ENCODE measurements around the gene SIGLEC5. TPM values are rescaled to one million over a fixed set of nuclear protein-coding genes. Genes with fewer than 3 reads are reported as not detected.

The SIGLEC5 gene
- total and polyA plus RNA-seq, 2 experiments from 2014 or later: not detected

DNA sequence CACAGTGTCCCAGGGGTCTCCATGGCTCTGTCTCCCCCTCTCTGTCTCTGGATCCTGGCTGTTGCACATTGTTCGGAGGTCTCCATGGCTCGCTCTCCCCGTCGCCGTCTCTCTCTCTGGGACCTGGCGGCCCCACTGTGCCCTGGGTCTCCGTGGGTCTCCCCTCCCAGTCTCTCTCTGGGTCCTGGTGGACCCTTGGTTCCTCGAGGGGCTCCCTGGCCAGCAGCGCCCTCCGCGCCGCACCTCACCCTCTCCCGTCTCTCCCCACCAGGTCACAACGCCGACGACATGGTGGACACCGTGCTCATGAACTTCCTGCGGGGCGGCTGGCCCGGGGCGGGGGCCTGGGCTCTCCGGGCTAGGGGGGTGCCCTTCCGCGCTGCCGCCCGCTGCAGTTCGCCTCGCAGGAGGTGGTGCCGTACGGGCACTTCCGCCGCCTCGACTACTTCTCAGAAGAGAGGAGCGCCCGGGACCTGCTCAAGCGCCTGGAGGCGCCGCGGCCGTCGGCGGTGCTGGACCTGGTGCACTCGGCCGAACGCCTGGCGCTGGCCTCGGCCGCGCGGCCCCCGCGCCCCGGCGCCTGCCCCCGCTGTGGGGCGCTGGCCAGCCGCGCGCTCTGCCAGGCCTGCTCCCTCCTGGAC, 29.1 kb downstream of the SIGLEC5 start:
- DNase-seq (ENCODE audit: low spot score) (peak; percentile 67), ATAC-seq (peak; percentile 82)
- Mint-ChIP-seq H3K36me3 (ENCODE audit: low read depth) (peaks cover 11% of the 10 kb centered on the region), H3K4me3 (no peak overlapping the region), H3K4me1 (no peaks in the 10 kb centered on the region), H3K9me3 (peaks cover 79% of the 10 kb centered on the region), H3K27ac (no peak overlapping the region), H3K27me3 (ENCODE audit: insufficient read depth, low read depth, poor library complexity) (peaks cover 13% of the 10 kb centered on the region)
- Histone ChIP-seq H2AFZ (peak overlapping the region; percentile 93), H3K79me2 (replicated peaks; ENCODE audit: insufficient read depth) (no peaks in the 10 kb centered on the region), H3F3A (replicated peaks; ENCODE audit: low read depth) (no peaks in the 10 kb centered on the region), H3K4me1 (ENCODE audit: insufficient read depth) (no peaks in the 10 kb centered on the region; the same call in 1 of the 2 replicates), H3K9me2 (ENCODE audit: insufficient read depth) (no peaks in the 10 kb centered on the region), H3K4me2 (peak overlapping the region; percentile 75), H3K4me3 (peak overlapping the region; percentile 55; the same call in 1 of the 2 replicates), H3K36me3 (ENCODE audit: insufficient read depth) (no peaks in the 10 kb centered on the region), H3K27ac (ENCODE audit: low read depth) (no peak overlapping the region), H3K27me3 (ENCODE audit: insufficient read depth) (peaks cover 34% of the 10 kb centered on the region), H4K20me1 (replicated peaks; ENCODE audit: insufficient read depth) (no peaks in the 10 kb centered on the region)
- TF ChIP-seq, protein P1, sequence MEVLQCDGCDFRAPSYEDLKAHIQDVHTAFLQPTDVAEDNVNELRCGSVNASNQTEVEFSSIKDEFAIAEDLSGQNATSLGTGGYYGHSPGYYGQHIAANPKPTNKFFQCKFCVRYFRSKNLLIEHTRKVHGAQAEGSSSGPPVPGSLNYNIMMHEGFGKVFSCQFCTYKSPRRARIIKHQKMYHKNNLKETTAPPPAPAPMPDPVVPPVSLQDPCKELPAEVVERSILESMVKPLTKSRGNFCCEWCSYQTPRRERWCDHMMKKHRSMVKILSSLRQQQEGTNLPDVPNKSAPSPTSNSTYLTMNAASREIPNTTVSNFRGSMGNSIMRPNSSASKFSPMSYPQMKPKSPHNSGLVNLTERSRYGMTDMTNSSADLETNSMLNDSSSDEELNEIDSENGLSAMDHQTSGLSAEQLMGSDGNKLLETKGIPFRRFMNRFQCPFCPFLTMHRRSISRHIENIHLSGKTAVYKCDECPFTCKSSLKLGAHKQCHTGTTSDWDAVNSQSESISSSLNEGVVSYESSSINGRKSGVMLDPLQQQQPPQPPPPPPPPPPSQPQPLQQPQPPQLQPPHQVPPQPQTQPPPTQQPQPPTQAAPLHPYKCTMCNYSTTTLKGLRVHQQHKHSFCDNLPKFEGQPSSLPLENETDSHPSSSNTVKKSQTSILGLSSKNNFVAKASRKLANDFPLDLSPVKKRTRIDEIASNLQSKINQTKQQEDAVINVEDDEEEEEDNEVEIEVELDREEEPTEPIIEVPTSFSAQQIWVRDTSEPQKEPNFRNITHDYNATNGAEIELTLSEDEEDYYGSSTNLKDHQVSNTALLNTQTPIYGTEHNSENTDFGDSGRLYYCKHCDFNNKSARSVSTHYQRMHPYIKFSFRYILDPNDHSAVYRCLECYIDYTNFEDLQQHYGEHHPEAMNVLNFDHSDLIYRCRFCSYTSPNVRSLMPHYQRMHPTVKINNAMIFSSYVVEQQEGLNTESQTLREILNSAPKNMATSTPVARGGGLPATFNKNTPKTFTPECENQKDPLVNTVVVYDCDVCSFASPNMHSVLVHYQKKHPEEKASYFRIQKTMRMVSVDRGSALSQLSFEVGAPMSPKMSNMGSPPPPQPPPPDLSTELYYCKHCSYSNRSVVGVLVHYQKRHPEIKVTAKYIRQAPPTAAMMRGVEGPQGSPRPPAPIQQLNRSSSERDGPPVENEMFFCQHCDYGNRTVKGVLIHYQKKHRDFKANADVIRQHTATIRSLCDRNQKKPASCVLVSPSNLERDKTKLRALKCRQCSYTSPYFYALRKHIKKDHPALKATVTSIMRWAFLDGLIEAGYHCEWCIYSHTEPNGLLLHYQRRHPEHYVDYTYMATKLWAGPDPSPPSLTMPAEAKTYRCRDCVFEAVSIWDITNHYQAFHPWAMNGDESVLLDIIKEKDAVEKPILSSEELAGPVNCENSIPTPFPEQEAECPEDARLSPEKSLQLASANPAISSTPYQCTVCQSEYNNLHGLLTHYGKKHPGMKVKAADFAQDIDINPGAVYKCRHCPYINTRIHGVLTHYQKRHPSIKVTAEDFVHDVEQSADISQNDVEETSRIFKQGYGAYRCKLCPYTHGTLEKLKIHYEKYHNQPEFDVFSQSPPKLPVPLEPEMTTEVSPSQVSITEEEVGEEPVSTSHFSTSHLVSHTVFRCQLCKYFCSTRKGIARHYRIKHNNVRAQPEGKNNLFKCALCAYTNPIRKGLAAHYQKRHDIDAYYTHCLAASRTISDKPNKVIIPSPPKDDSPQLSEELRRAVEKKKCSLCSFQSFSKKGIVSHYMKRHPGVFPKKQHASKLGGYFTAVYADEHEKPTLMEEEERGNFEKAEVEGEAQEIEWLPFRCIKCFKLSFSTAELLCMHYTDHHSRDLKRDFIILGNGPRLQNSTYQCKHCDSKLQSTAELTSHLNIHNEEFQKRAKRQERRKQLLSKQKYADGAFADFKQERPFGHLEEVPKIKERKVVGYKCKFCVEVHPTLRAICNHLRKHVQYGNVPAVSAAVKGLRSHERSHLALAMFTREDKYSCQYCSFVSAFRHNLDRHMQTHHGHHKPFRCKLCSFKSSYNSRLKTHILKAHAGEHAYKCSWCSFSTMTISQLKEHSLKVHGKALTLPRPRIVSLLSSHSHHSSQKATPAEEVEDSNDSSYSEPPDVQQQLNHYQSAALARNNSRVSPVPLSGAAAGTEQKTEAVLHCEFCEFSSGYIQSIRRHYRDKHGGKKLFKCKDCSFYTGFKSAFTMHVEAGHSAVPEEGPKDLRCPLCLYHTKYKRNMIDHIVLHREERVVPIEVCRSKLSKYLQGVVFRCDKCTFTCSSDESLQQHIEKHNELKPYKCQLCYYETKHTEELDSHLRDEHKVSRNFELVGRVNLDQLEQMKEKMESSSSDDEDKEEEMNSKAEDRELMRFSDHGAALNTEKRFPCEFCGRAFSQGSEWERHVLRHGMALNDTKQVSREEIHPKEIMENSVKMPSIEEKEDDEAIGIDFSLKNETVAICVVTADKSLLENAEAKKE (CRISPR knock-in tag; IDR thresholded peaks at IDR 0.05): no peak
- TF ChIP-seq POLR2AphosphoS5 (IDR thresholded peaks at IDR 0.05; ENCODE audit: low read depth) (no peak), CREB1 (CRISPR knock-in tag; IDR thresholded peaks at IDR 0.05; ENCODE audit: low read depth) (no peak)

- Mint-ChIP-seq H3K4me1 (peaks cover 6% of the 10 kb centered on the region), H3K27ac (no peak overlapping the region), H3K27me3 (ENCODE audit: insufficient read depth, low read depth, poor library complexity) (peaks cover 18% of the 10 kb centered on the region), H3K36me3 (ENCODE audit: low read depth) (peaks cover 15% of the 10 kb centered on the region; the same call in 2 of the 3 replicates), H3K9me3 (peaks cover 73% of the 10 kb centered on the region), H3K4me3 (no peak overlapping the region)
- H2AFZ ChIP-seq: no peak overlapping the region
- H4K20me1 ChIP-seq (replicated peaks; ENCODE audit: insufficient read depth): no peaks in the 10 kb centered on the region
- no peaks in the 10 kb centered on the region for H3K79me2 ChIP-seq (replicated peaks; ENCODE audit: insufficient read depth)
- H3K27me3 ChIP-seq (ENCODE audit: insufficient read depth): peaks cover 34% of the 10 kb centered on the region
- H3F3A ChIP-seq (replicated peaks; ENCODE audit: low read depth): no peaks in the 10 kb centered on the region
- ATAC-seq: no peak
- H3K9me2 ChIP-seq (ENCODE audit: insufficient read depth): no peaks in the 10 kb centered on the region
- peaks cover 3% of the 10 kb centered on the region; the same call in 1 of the 2 replicates for H3K4me1 ChIP-seq (ENCODE audit: insufficient read depth)
- H3K27ac ChIP-seq (ENCODE audit: low read depth): no peak overlapping the region
- DNase-seq (ENCODE audit: low spot score): no peak
- H3K4me3 ChIP-seq: no peak overlapping the region
- H3K4me2 ChIP-seq: no peak overlapping the region
- H3K36me3 ChIP-seq (ENCODE audit: insufficient read depth): no peaks in the 10 kb centered on the region
- no peak for TF ChIP-seq CREB1 (CRISPR knock-in tag; IDR thresholded peaks at IDR 0.05; ENCODE audit: low read depth)
- TF ChIP-seq, protein P1 (CRISPR knock-in tag; IDR thresholded peaks at IDR 0.05): no peak
- TF ChIP-seq STAT1 (IDR thresholded peaks at IDR 0.05; ENCODE audit: unreplicated experiment): no peak
- TF ChIP-seq NANOG (IDR thresholded peaks at IDR 0.05; ENCODE audit: borderline replicate concordance): no peak
Observed at GRCh38 chr19:51599084-51599483, 31.1 kb downstream of the SIGLEC5 start.
